ENCODE data around the gene SYAP1. TPM values are rescaled to one million over a fixed set of nuclear protein-coding genes. Genes with fewer than 3 reads are reported as not detected.
"Not testable (repeated sequence)": the region's sequence is repeated elsewhere in the genome, so short reads cannot be mapped to it uniquely, and the experiment has no call there.

The SYAP1 gene
- total and polyA plus RNA-seq, 2 of the 8 experiments (the other 6 are each of a cell fraction or from before 2014, with no cell fraction given) = 2.9 to 20.3 TPM

GRCh38 chrX:16784440-16784839 lies 65.0 kb downstream of the SYAP1 start:
- 97% methylated on average over 11 of the region's 18 CpGs; no CpG with 5 or more reads in 1 of the 2 experiments for WGBS, 2 experiments (ENCODE audit: extremely low coverage in 1 of 2, insufficient coverage in 1 of 2, insufficient read length in 1 of 2, insufficient replicate concordance in 2 of 2, low coverage in 1 of 2, low lambda C conversion rate in 2 of 2, missing lambda C conversion rate in 1 of 2)
- H3K14ac ChIP-seq (ENCODE audit: insufficient read length); H3K4me3 ChIP-seq (ENCODE audit: extremely low read depth in 1 of 4, insufficient read depth in 2 of 4, low read depth in 3 of 4, low read length in 4 of 4); H4K20me1 ChIP-seq (replicated peaks in 1 of 2; ENCODE audit: control insufficient read depth in 1 of 2, insufficient read depth in 2 of 2, low read length in 2 of 2); H2AFZ ChIP-seq (ENCODE audit: low read length); H2AK5ac ChIP-seq (ENCODE audit: low read depth, low read length); H4K91ac ChIP-seq (replicated peaks; ENCODE audit: insufficient read length, low read length); H2BK5ac ChIP-seq (ENCODE audit: low read depth, low read length); H2BK20ac ChIP-seq (ENCODE audit: low read length); FAIRE-seq; H3K4me1 ChIP-seq (replicated peaks in 1 of 4; ENCODE audit: control insufficient read depth in 3 of 4, insufficient read depth in 4 of 4, low read length in 3 of 4); H3K79me1 ChIP-seq (ENCODE audit: low read depth, low read length); H3K4ac ChIP-seq (replicated peaks; ENCODE audit: insufficient read length, low read depth, low read length); H2BK12ac ChIP-seq (ENCODE audit: low read depth, low read length); H4K5ac ChIP-seq (ENCODE audit: insufficient read length, low read depth, low read length); H3K9ac ChIP-seq (replicated peaks in 1 of 4; ENCODE audit: extremely low read depth in 1 of 4, low read depth in 3 of 4, low read length in 3 of 4); H3K36me3 ChIP-seq (ENCODE audit: control insufficient read depth in 2 of 4, insufficient read depth in 4 of 4, low read length in 3 of 4); H2BK120ac ChIP-seq (replicated peaks; ENCODE audit: low read depth, low read length); DNase-seq (ENCODE audit: low read depth in 1 of 2, low spot score in 2 of 2); H3K18ac ChIP-seq (ENCODE audit: extremely low read depth, low read length); H3K23ac ChIP-seq (ENCODE audit: insufficient read length); H3K9me3 ChIP-seq (ENCODE audit: insufficient read depth in 2 of 2, low read depth in 1 of 2, low read length in 1 of 2); H4K8ac ChIP-seq (ENCODE audit: extremely low read depth, insufficient read depth, low read length); H3K4me2 ChIP-seq (ENCODE audit: insufficient read depth in 1 of 2, low read depth in 2 of 2, low read length in 2 of 2); CTCF ChIA-PET (ENCODE audit: partially characterized antibody); H3K27ac ChIP-seq (ENCODE audit: low read depth, low read length); H3K23me2 ChIP-seq (ENCODE audit: low read depth, low read length); H2BK15ac ChIP-seq (ENCODE audit: low read length); H3K56ac ChIP-seq (replicated peaks; ENCODE audit: insufficient read length, low read depth, low read length); H3K27me3 ChIP-seq (replicated peaks in 1 of 4; ENCODE audit: control insufficient read depth in 3 of 4, extremely low read depth in 1 of 4, insufficient read depth in 3 of 4, low read length in 3 of 4): not testable (repeated sequence)
- POLR2A ChIA-PET (ENCODE audit: partially characterized antibody) = interaction anchor here (0.6 to 2.3 kb wide), 6 partner anchors 9 to 179 kb away, joined by 3 to 10 read pairs (median 4); no protein-coding TSS in a partner anchor
- H3K79me2 ChIP-seq (ENCODE audit: control insufficient read depth in 1 of 2, insufficient read depth in 2 of 2, low read length in 2 of 2) = peaks cover 8 to 28% of the 10 kb centered on the region in 2 experiments
